ENCODE data around the gene ADK. TPM values are rescaled to one million over a fixed set of nuclear protein-coding genes. Genes with fewer than 3 reads are reported as not detected.

ADK gene
- total RNA-seq, 1 experiment from 2014 or later, result 26.8 TPM

DNA sequence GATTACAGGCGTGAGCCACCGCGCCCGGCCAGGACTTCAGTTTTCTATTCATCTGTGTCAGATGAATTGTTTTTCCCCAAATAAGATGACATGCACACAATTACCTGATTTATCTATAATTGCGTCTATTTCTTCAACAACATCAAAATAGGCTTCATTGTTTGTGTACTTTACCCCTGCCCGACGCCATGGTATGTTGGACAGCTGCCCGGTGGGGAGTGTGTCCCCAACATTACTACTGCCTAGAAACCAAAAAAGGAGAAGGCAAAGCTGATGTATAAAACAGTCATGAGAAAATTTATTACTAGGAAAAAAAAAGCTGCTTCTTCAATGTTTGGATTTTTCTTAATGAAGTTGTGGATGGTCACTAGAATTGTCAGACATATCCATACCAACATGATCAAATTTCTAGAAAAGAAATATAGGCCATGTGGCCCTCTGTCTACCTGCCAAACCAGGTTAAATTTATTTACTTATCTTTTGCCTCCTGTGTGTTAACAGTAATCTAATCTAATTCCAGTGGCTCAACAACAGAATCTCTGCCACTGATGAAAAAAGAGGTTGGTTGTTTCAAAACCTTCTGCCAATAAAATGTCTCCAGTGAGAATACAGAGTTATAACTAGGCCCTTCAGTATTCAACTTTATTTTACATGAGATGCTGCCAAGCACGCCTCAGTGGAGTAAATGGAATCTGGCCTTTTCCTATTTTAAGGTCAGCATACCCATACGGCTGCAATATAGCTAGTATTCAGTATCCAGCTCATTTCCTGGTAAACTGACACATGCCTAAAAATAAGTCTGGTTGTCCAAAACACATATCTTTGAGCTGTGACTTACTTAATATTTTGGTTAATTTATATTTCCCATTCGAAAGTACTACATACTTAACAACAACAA lies 16.8 kb upstream of the ADK start:
- Histone ChIP-seq H3K23ac (ENCODE audit: insufficient read length, low read depth, low read length) (no peak overlapping the region), H2AK5ac (ENCODE audit: insufficient read length, low read length) (no peak overlapping the region), H3K27me3 (ENCODE audit: insufficient read depth, low read length) (no peaks in the 10 kb centered on the region), H2BK5ac (ENCODE audit: insufficient read length, low read length) (no peak overlapping the region), H4K91ac (ENCODE audit: insufficient read length, low read depth, low read length) (no peak overlapping the region), H3K23me2 (ENCODE audit: insufficient read length, low read depth, low read length, poor library complexity, severe bottlenecking) (no peaks in the 10 kb centered on the region), H3K4me1 (ENCODE audit: insufficient read depth, low read length) (no peaks in the 10 kb centered on the region), H3K27ac (ENCODE audit: insufficient read length, low read depth, low read length) (no peak overlapping the region), H3K9ac (ENCODE audit: extremely low read depth, insufficient read length, low read length) (no peak overlapping the region), H2BK20ac (ENCODE audit: low read depth, low read length, poor library complexity, severe bottlenecking) (no peak overlapping the region), H4K5ac (ENCODE audit: insufficient read length, low read depth, low read length) (no peak overlapping the region), H3K4ac (ENCODE audit: low read depth, low read length) (no peak overlapping the region), H2BK12ac (ENCODE audit: insufficient read length, low read depth, low read length) (no peak overlapping the region), H2BK15ac (ENCODE audit: low read depth, low read length) (no peak overlapping the region), H3K79me1 (ENCODE audit: insufficient read depth, low read depth, low read length, poor library complexity, severe bottlenecking) (no peaks in the 10 kb centered on the region), H3K56ac (ENCODE audit: insufficient read length, low read depth, low read length) (no peak overlapping the region), H4K8ac (replicated peaks; ENCODE audit: insufficient read length, low read depth, low read length) (no peak overlapping the region), H3K79me2 (ENCODE audit: insufficient read depth, low read length) (no peaks in the 10 kb centered on the region), H3T11ph (ENCODE audit: low read length) (no peak overlapping the region), H3K14ac (ENCODE audit: insufficient read depth, low read length) (no peak overlapping the region), H4K20me1 (ENCODE audit: control insufficient read depth, insufficient read depth, insufficient read length) (no peaks in the 10 kb centered on the region), H2AFZ (ENCODE audit: low read length) (no peak overlapping the region), H3K18ac (ENCODE audit: insufficient read length, low read depth, low read length) (no peak overlapping the region), H2BK120ac (ENCODE audit: low read depth, low read length, poor library complexity, severe bottlenecking) (no peak overlapping the region), H3K4me2 (ENCODE audit: insufficient read depth, insufficient read length, low read length) (no peak overlapping the region), H3K9me3 (ENCODE audit: control insufficient read depth, low read depth, low read length) (no peaks in the 10 kb centered on the region)
- Mint-ChIP-seq H3K9me3 (no peaks in the 10 kb centered on the region), H3K27me3 (ENCODE audit: low read depth) (no peaks in the 10 kb centered on the region), H3K36me3 (ENCODE audit: insufficient read depth in 1 of 3, low read depth in 3 of 3) (peaks cover 31 to 58% (median 55%) of the 10 kb centered on the region in 3 experiments; a peak in 6 of 7 replicates), H3K4me1 (no peaks in the 10 kb centered on the region), H3K4me3 (no peak overlapping the region), H3K27ac (no peak overlapping the region)
- no CpG with 5 or more reads among the region's 11 CpGs for WGBS (ENCODE audit: extremely low coverage, insufficient read length, low lambda C conversion rate)
- no peak for DNase-seq
- TF ChIP-seq, protein P1, sequence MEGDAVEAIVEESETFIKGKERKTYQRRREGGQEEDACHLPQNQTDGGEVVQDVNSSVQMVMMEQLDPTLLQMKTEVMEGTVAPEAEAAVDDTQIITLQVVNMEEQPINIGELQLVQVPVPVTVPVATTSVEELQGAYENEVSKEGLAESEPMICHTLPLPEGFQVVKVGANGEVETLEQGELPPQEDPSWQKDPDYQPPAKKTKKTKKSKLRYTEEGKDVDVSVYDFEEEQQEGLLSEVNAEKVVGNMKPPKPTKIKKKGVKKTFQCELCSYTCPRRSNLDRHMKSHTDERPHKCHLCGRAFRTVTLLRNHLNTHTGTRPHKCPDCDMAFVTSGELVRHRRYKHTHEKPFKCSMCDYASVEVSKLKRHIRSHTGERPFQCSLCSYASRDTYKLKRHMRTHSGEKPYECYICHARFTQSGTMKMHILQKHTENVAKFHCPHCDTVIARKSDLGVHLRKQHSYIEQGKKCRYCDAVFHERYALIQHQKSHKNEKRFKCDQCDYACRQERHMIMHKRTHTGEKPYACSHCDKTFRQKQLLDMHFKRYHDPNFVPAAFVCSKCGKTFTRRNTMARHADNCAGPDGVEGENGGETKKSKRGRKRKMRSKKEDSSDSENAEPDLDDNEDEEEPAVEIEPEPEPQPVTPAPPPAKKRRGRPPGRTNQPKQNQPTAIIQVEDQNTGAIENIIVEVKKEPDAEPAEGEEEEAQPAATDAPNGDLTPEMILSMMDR (conservative IDR thresholded peaks at IDR 0.05), result no peak
